Left lobe of liver (tissue), 2 donors: ENCODE measurements around the gene YWHAG. TPM values are rescaled to one million over a fixed set of nuclear protein-coding genes. Genes with fewer than 3 reads are reported as not detected.

Source experiments
- ATAC-seq: fragments of 200-7000 bp; cut with Tn5 transposase; one replicate; pipeline ENCODE4 v1.9.1; 2020; ENCODE audit warnings: mild to moderate bottlenecking, moderate library complexity
- DNase-seq: peaks from one replicate; pipeline ENCODE4 v3.0.0-alpha.2; 2020; ENCODE audit warnings: low spot score
- total RNA-seq: library from RNA; stranded (reverse); gene quantifications from one replicate; pipeline ENCODE4 v1.2.1, GENCODE V29; 2021
- donor health status: DM: no; HTN: no; CAD: no; lungs with moderate emphysema.
- donor health status: DM: no; HTN: yes; CAD: no.

Gene YWHAG
- total RNA-seq, 1 donor from 2014 or later = 44.8 TPM

- ATAC-seq (no peak), DNase-seq (no peak)
These were observed 80.3 kb downstream of the YWHAG start for GRCh38 chr7:76278540-76278939.

Other genes with a start within 250 kb of the YWHAG start
- 0.20 TPM for gene SRRM3, start 157.1 kb downstream of the YWHAG start, total RNA-seq
- gene HSPB1, start 56.3 kb downstream of the YWHAG start, total RNA-seq = 72.4 TPM
- gene SSC4D, start 50.7 kb upstream of the YWHAG start, total RNA-seq = 2.5 TPM
- gene ZP3, start 66.0 kb upstream of the YWHAG start, total RNA-seq = 0.20 TPM
- gene DTX2, start 102.7 kb upstream of the YWHAG start, total RNA-seq = 12.0 TPM
- 1.2 TPM for gene UPK3B, start 151.6 kb upstream of the YWHAG start, total RNA-seq
- 0.13 TPM for gene SPDYE16, start 184.3 kb upstream of the YWHAG start, total RNA-seq